Thymus (tissue), 2 donors: ENCODE results near the gene SMARCB1. TPM values are rescaled to one million over a fixed set of nuclear protein-coding genes. Genes with fewer than 3 reads are reported as not detected.

Source experiments
- polyA plus RNA-seq: library from polyadenylated mRNA; stranded (reverse); fragments of 200-250 nt; gene quantifications from one replicate; pipeline ENCODE4 v1.2.3, GENCODE V29; 2013
- total RNA-seq: library from RNA; stranded (reverse); fragments of 120-200 nt; gene quantifications from one replicate; pipeline ENCODE4 v1.2.4, GENCODE V29; 2013
- donor health status: healthy.

Gene SMARCB1
- total and polyA plus RNA-seq, 2 donors, result 35.3 to 72.0 TPM

Other genes starting within 250 kb of the SMARCB1 start
- 78.6 TPM for gene IGLL1, start 206.7 kb upstream of the SMARCB1 start, total RNA-seq
- gene IGLL1, start 206.7 kb upstream of the SMARCB1 start, polyA plus RNA-seq, result 3.5 TPM
- gene DRICH1, start 154.6 kb upstream of the SMARCB1 start, total RNA-seq, result 0.24 TPM
- gene DRICH1, start 154.6 kb upstream of the SMARCB1 start, polyA plus RNA-seq, result 1.4 TPM
- gene RGL4, start 96.0 kb upstream of the SMARCB1 start, total RNA-seq, result 29.8 TPM
- gene RGL4, start 96.0 kb upstream of the SMARCB1 start, polyA plus RNA-seq, result 7.8 TPM
- gene ZNF70, start 35.9 kb upstream of the SMARCB1 start, total RNA-seq, result 1.4 TPM
- gene ZNF70, start 35.9 kb upstream of the SMARCB1 start, polyA plus RNA-seq, result 1.7 TPM
- 1.3 TPM for gene VPREB3, start 32.5 kb upstream of the SMARCB1 start, total RNA-seq
- gene VPREB3, start 32.5 kb upstream of the SMARCB1 start, polyA plus RNA-seq, result 11.4 TPM
- gene C22orf15, start 24.0 kb upstream of the SMARCB1 start, total RNA-seq, result 3.3 TPM
- 1.3 TPM for gene C22orf15, start 24.0 kb upstream of the SMARCB1 start, polyA plus RNA-seq
- gene CHCHD10, start 19.0 kb upstream of the SMARCB1 start, total RNA-seq, result 20.0 TPM
- gene CHCHD10, start 19.0 kb upstream of the SMARCB1 start, polyA plus RNA-seq, result 64.0 TPM
- 3.9 TPM for gene MMP11, start 14.1 kb upstream of the SMARCB1 start, total RNA-seq
- 3.8 TPM for gene MMP11, start 14.1 kb upstream of the SMARCB1 start, polyA plus RNA-seq
- gene DERL3, start 52.0 kb downstream of the SMARCB1 start, total RNA-seq, result 2.9 TPM
- gene DERL3, start 52.0 kb downstream of the SMARCB1 start, polyA plus RNA-seq, result 2.5 TPM
- gene SLC2A11, start 70.9 kb downstream of the SMARCB1 start, total RNA-seq, result 4.3 TPM
- 8.8 TPM for gene SLC2A11, start 70.9 kb downstream of the SMARCB1 start, polyA plus RNA-seq
- 400 TPM for gene MIF, start 107.4 kb downstream of the SMARCB1 start, total RNA-seq
- 363 TPM for gene MIF, start 107.4 kb downstream of the SMARCB1 start, polyA plus RNA-seq
- 1.1 TPM for gene GSTT2B, start 174.2 kb downstream of the SMARCB1 start, total RNA-seq
- gene GSTT2B, start 174.2 kb downstream of the SMARCB1 start, polyA plus RNA-seq, result 12.8 TPM
- 1.3 TPM for gene DDTL, start 179.9 kb downstream of the SMARCB1 start, total RNA-seq
- 3.1 TPM for gene DDTL, start 179.9 kb downstream of the SMARCB1 start, polyA plus RNA-seq
- 95.7 TPM for gene DDT, start 187.5 kb downstream of the SMARCB1 start, total RNA-seq
- gene DDT, start 187.5 kb downstream of the SMARCB1 start, polyA plus RNA-seq, result 111 TPM
- gene GSTT2, start 193.2 kb downstream of the SMARCB1 start, total RNA-seq, result not detected
- 3.3 TPM for gene GSTT2, start 193.2 kb downstream of the SMARCB1 start, polyA plus RNA-seq
- gene GSTT4, start 218.5 kb downstream of the SMARCB1 start, total RNA-seq, result not detected
- gene GSTT4, start 218.5 kb downstream of the SMARCB1 start, polyA plus RNA-seq, result not detected
- 34.3 TPM for gene CABIN1, start 224.3 kb downstream of the SMARCB1 start, total RNA-seq
- 59.7 TPM for gene CABIN1, start 224.3 kb downstream of the SMARCB1 start, polyA plus RNA-seq